Endothelial cell of umbilical vein (primary cell): ENCODE measurements around the gene SEMA4A. TPM values are rescaled to one million over a fixed set of nuclear protein-coding genes. Genes with fewer than 3 reads are reported as not detected.

Source experiments
- BruUV-seq: library from RNA; stranded (reverse); fragments of 400-500 nt; replicated peaks from 2 replicates; lab custom pipeline; 2021; lab: Mats Ljungman, UMichigan
- CTCF ChIA-PET: fragments of 300-600, 350-600 bp; sonication (Branson Sonifier 250); formaldehyde crosslinking; loops from one replicate; lab custom pipeline; 2021; ENCODE audit warnings: antibody characterized with exemption, inconsistent platforms; lab: Charles Lee
- POLR2A ChIA-PET: fragments of 300-600, 350-600 bp; sonication (Branson Sonifier 250); formaldehyde crosslinking; loops from one replicate; lab custom pipeline; 2021; ENCODE audit warnings: antibody characterized with exemption, inconsistent platforms; lab: Charles Lee
- DNase-seq: peaks from one replicate; pipeline ENCODE4 v3.0.0-alpha.2; 2011; ENCODE audit warnings: low read depth, low spot score
- FAIRE-seq: peaks from 2 replicates; lab custom pipeline; 2011; peaks lifted over from hg19 to GRCh38; lab: Jason Lieb, UNC
- H2AFZ ChIP-seq: 2 replicates; pipeline ENCODE4 v1.6.0; 2012; ENCODE audit warnings: low read depth, low read length, control low read depth, inconsistent platforms
- H3K27ac ChIP-seq: 2 replicates; pipeline ENCODE4 v1.5.1; 2011; ENCODE audit warnings: low read depth, mild to moderate bottlenecking, control low read depth, low read length, moderate library complexity; ENCODE audit not compliant: insufficient read depth
- H3K27me3 ChIP-seq, 2 experiments: 2 replicates each; pipeline versions ENCODE4 v1.6.0 to v1.6.1; 2011; ENCODE audit warnings: low read length in 2 of 2, mixed read lengths in 1 of 2; ENCODE audit not compliant: control insufficient read depth in 2 of 2, insufficient read depth in 2 of 2
- H3K36me3 ChIP-seq, 2 experiments: 2 replicates in 1 of 2; 3 replicates in 1 of 2; pipeline ENCODE4 v1.5.1; 2011; ENCODE audit warnings: low read length in 2 of 2, mild to moderate bottlenecking in 1 of 2, moderate library complexity in 1 of 2; ENCODE audit not compliant: control insufficient read depth in 2 of 2, insufficient read depth in 2 of 2; ENCODE audit errors: extremely low read depth in 1 of 2
- H3K4me1 ChIP-seq: 3 replicates; pipeline ENCODE4 v1.5.1; 2011; ENCODE audit warnings: mild to moderate bottlenecking, low read length; ENCODE audit not compliant: control insufficient read depth, insufficient read depth; ENCODE audit errors: extremely low read depth
- H3K4me2 ChIP-seq: 2 replicates; pipeline ENCODE4 v1.6.1; 2011; ENCODE audit warnings: low read length, control low read depth, mixed read lengths; ENCODE audit not compliant: insufficient read depth
- H3K4me3 ChIP-seq, 3 experiments: fragments of 200-600 bp in 1 of 3; sonication (generic), shearing (Covaris generic) in 1 of 3; replicated peaks in 1 of 3; 2 replicates each; pipeline ENCODE4 v1.5.1; 2011 to 2016; ENCODE audit warnings: control low read depth in 3 of 3, low read length in 3 of 3, mild to moderate bottlenecking in 2 of 3, inconsistent platforms in 1 of 3, low read depth in 1 of 3, moderate library complexity in 1 of 3; ENCODE audit not compliant: insufficient read depth in 1 of 3
- H3K79me2 ChIP-seq: 2 replicates; pipeline ENCODE4 v1.6.0; 2012; ENCODE audit warnings: low read length, inconsistent platforms; ENCODE audit not compliant: control insufficient read depth, insufficient read depth
- H3K9ac ChIP-seq: replicated peaks from 2 replicates; pipeline ENCODE3; 2011; ENCODE audit warnings: low read length, control low read depth; ENCODE audit not compliant: insufficient read depth; ENCODE audit errors: extremely low read depth
- H3K9me1 ChIP-seq: replicated peaks from 3 replicates; pipeline ENCODE4 v1.6.0; 2011; ENCODE audit warnings: mild to moderate bottlenecking, low read length; ENCODE audit not compliant: control insufficient read depth, insufficient read depth; ENCODE audit errors: extremely low read depth
- H3K9me3 ChIP-seq: replicated peaks from 2 replicates; pipeline ENCODE4 v1.5.1; 2012; ENCODE audit warnings: low read length, inconsistent platforms; ENCODE audit not compliant: control insufficient read depth, insufficient read depth
- H4K20me1 ChIP-seq: replicated peaks from 2 replicates; pipeline ENCODE3; 2011; ENCODE audit warnings: mild to moderate bottlenecking, low read length; ENCODE audit not compliant: control insufficient read depth, insufficient read depth; ENCODE audit errors: extremely low read depth
- CTCF ChIP-seq, 2 donors: IDR thresholded peaks; 1 replicate in 1 of 2; 2 replicates in 1 of 2; pipeline ENCODE4 v1.5.1; 2011; ENCODE audit warnings: low read length in 2 of 2, mild to moderate bottlenecking in 2 of 2, moderate library complexity in 2 of 2, control low read depth in 1 of 2, inconsistent platforms in 1 of 2, low read depth in 1 of 2; ENCODE audit not compliant: insufficient read depth in 1 of 2; ENCODE audit errors: extremely low read depth in 1 of 2
- GATA2 ChIP-seq: IDR thresholded peaks from 2 replicates; pipeline ENCODE4 v1.7.0; 2011; ENCODE audit warnings: low read depth, mild to moderate bottlenecking, moderate library complexity, mixed read lengths, low read length; ENCODE audit not compliant: insufficient read length, insufficient read depth
- MYC ChIP-seq: IDR thresholded peaks from one replicate; pipeline ENCODE4 v1.6.1; 2011; ENCODE audit warnings: mild to moderate bottlenecking, low read depth, low read length
- POLR2A ChIP-seq: IDR thresholded peaks from 2 replicates; pipeline ENCODE4 v1.6.1; 2012; ENCODE audit warnings: low read depth, mild to moderate bottlenecking, control low read depth, low read length
- POLR2AphosphoS5 ChIP-seq: IDR thresholded peaks from 2 replicates; pipeline ENCODE4 v1.6.1; 2012; ENCODE audit warnings: low read depth, mild to moderate bottlenecking, control low read depth, low read length, moderate library complexity; ENCODE audit not compliant: insufficient read depth
- dilution Hi-C: fragments of 300-500 bp; cut with MboI; formaldehyde crosslinking; loops from one replicate; pipeline ENCODE4 v1.15.0; 2019; ENCODE audit warnings: low sequenced_read_pairs; ENCODE audit not compliant: extremely low pct_ligation_motif_present
- intact Hi-C: fragments of 100-400 bp; cut with micrococcal nuclease; formaldehyde crosslinking; loops from one replicate; pipeline ENCODE4 v1.10.0; 2022
- polyA plus RNA-seq, 4 experiments: library from polyadenylated mRNA; depleted of rRNA in 3 of 4; stranded (reverse) in 3 of 4; unstranded in 1 of 4; fragments of >200 nt; gene quantifications; 2 replicates each; pipeline versions ENCODE4 v1.2.1 to v1.2.3, GENCODE V29; 2011 to 2012; ENCODE audit warnings: missing spikeins in 1 of 4
- total RNA-seq: library from RNA; stranded (reverse); gene quantifications from 2 replicates; pipeline ENCODE4 v1.2.3, GENCODE V29; 2021

SEMA4A gene
- total and polyA plus RNA-seq, 2 donors (not counting 3 experiments of a cell fraction or from before 2014, with no cell fraction given), result 1.5 to 1.6 TPM

DNA sequence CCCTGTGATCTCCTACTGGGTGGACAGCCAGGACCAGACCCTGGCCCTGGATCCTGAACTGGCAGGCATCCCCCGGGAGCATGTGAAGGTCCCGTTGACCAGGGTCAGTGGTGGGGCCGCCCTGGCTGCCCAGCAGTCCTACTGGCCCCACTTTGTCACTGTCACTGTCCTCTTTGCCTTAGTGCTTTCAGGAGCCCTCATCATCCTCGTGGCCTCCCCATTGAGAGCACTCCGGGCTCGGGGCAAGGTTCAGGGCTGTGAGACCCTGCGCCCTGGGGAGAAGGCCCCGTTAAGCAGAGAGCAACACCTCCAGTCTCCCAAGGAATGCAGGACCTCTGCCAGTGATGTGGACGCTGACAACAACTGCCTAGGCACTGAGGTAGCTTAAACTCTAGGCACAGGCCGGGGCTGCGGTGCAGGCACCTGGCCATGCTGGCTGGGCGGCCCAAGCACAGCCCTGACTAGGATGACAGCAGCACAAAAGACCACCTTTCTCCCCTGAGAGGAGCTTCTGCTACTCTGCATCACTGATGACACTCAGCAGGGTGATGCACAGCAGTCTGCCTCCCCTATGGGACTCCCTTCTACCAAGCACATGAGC is 23.3 kb downstream of the SEMA4A start:
- no peak overlapping the region for H3K9ac ChIP-seq
- no peaks in the 10 kb centered on the region for H3K9me1 ChIP-seq
- no peak overlapping the region for H2AFZ ChIP-seq
- no peak for FAIRE-seq
- no peak overlapping the region for H3K4me2 ChIP-seq
- BruUV-seq, result no TSS peak
- no peaks in the 10 kb centered on the region for H3K4me1 ChIP-seq
- ChIA-PET CTCF (interaction anchor here (0.5 to 1.1 kb wide), 3 partner anchors 17 to 523 kb away, joined by 3 read pairs; no protein-coding TSS in a partner anchor), POLR2A (no interaction called here)
- peaks cover 0 to 4% of the 10 kb centered on the region in 2 experiments for H3K27me3 ChIP-seq
- H3K4me3 ChIP-seq, result no peak overlapping the region
- H4K20me1 ChIP-seq, result no peaks in the 10 kb centered on the region
- H3K27ac ChIP-seq, result no peak overlapping the region
- TF ChIP-seq GATA2 (no peak), CTCF (IDR thresholded peaks at IDR 0.05; ENCODE audit: extremely low read depth in 1 of 2, insufficient read depth in 1 of 2, low read depth in 1 of 2, low read length in 2 of 2) (no peak), MYC (no peak), POLR2A (no peak), POLR2AphosphoS5 (no peak)
- H3K36me3 ChIP-seq, result no peaks in the 10 kb centered on the region
- dilution Hi-C loops, result no loop called here
- intact Hi-C loops, result no loop called here
- DNase-seq, result no peak
- H3K79me2 ChIP-seq, result no peaks in the 10 kb centered on the region
- no peaks in the 10 kb centered on the region for H3K9me3 ChIP-seq
